Mesothelial cell of epicardium (in vitro differentiated cells): ENCODE measurements around the gene PRKD1. TPM values are rescaled to one million over a fixed set of nuclear protein-coding genes. Genes with fewer than 3 reads are reported as not detected.

ENCODE experiments used
- DNase-seq, 2 experiments: peaks; one replicate each; pipeline ENCODE4 v3.0.0; 2021; ENCODE audit warnings: low spot score in 2 of 2; ENCODE audit not compliant: unreplicated experiment in 2 of 2
- H3K27ac Mint-ChIP-seq: 2 replicates; pipeline ENCODE4 v1.8.0; 2021; ENCODE audit warnings: mixed read lengths
- H3K27me3 Mint-ChIP-seq: 2 replicates; pipeline ENCODE4 v1.8.0; 2021; ENCODE audit warnings: low read depth, mixed read lengths
- H3K36me3 Mint-ChIP-seq: 2 replicates; pipeline ENCODE4 v1.8.0; 2021; ENCODE audit warnings: mixed read lengths
- H3K4me1 Mint-ChIP-seq: 2 replicates; pipeline ENCODE4 v1.8.0; 2021; ENCODE audit warnings: mixed read lengths
- H3K4me3 Mint-ChIP-seq: 2 replicates; pipeline ENCODE4 v1.8.0; 2021; ENCODE audit warnings: mild to moderate bottlenecking, moderate library complexity, mixed read lengths
- H3K9me3 Mint-ChIP-seq: 2 replicates; pipeline ENCODE4 v1.8.0; 2021; ENCODE audit warnings: mixed read lengths
- CTCF ChIP-seq: fragments of 200-600 bp; sonication (generic); IDR thresholded peaks from one replicate; pipeline ENCODE4 v1.5.0; 2021; ENCODE audit warnings: antibody characterized with exemption; ENCODE audit not compliant: unreplicated experiment
- total RNA-seq: library from RNA; stranded (reverse); gene quantifications from 3 replicates; pipeline ENCODE4 v1.2.1, GENCODE V29; 2021

The PRKD1 gene
- total RNA-seq, 1 donor from 2014 or later, result 27.3 TPM

DNA sequence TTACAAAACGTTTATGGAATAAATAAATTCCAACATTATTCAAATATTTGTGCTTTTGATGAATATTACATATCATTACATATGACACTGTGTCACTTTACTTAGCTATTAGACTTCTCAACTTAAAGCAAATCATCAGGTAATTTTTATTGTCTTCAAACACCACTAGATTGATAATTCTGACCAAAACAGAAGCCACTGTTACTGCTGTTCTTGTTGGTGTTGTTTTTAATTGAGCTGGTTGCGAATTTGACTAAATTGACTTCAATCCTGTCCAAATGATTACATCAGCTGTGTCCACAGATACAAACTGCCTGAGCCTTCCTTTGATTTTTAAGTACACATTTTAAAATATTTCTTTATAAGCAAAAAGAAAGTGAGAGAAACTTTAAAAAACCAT, 29.2 kb downstream of the PRKD1 start:
- Mint-ChIP-seq H3K9me3 (peaks cover 4% of the 10 kb centered on the region), H3K4me1 (peaks cover 6% of the 10 kb centered on the region), H3K4me3 (no peak overlapping the region), H3K36me3 (no peaks in the 10 kb centered on the region), H3K27ac (no peak overlapping the region), H3K27me3 (no peaks in the 10 kb centered on the region)
- no peak for TF ChIP-seq CTCF
- DNase-seq, result no peak

DNA sequence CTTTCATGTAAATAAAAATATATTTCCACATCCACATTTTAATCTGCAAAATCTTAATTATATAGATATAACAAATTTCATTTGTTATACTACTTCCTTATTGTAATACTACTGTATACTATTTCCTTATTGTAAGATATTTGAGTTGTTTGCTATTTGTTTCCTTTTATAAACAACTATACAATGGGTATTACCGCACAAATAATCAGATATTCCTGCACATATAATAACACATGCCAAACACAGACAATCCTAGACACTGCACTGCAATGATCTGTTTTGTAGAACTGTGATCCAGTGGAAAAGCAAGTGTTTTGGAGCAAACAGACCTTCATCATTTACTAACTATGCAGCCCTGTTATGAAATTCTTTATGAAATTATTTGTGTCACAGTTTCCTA, 30.5 kb downstream of the PRKD1 start:
- H3K4me1 Mint-ChIP-seq, result peaks cover 6% of the 10 kb centered on the region

GRCh38 chr14:29896354-29896821, 31.3 kb downstream of the PRKD1 start:
- Mint-ChIP-seq H3K4me1 (peaks cover 6% of the 10 kb centered on the region), H3K4me3 (no peak overlapping the region), H3K27me3 (no peaks in the 10 kb centered on the region), H3K36me3 (no peaks in the 10 kb centered on the region), H3K27ac (no peak overlapping the region), H3K9me3 (peaks cover 4% of the 10 kb centered on the region)
- no peak for TF ChIP-seq CTCF
- DNase-seq, result no peak

More for the DNA sequence above, 30.5 kb downstream of the PRKD1 start:
- no peak overlapping the region for H3K27ac Mint-ChIP-seq
- no peak for TF ChIP-seq CTCF
- no peaks in the 10 kb centered on the region for H3K36me3 Mint-ChIP-seq
- no peaks in the 10 kb centered on the region for H3K27me3 Mint-ChIP-seq
- peaks cover 4% of the 10 kb centered on the region for H3K9me3 Mint-ChIP-seq
- DNase-seq, result no peak
- H3K4me3 Mint-ChIP-seq, result no peak overlapping the region

DNA sequence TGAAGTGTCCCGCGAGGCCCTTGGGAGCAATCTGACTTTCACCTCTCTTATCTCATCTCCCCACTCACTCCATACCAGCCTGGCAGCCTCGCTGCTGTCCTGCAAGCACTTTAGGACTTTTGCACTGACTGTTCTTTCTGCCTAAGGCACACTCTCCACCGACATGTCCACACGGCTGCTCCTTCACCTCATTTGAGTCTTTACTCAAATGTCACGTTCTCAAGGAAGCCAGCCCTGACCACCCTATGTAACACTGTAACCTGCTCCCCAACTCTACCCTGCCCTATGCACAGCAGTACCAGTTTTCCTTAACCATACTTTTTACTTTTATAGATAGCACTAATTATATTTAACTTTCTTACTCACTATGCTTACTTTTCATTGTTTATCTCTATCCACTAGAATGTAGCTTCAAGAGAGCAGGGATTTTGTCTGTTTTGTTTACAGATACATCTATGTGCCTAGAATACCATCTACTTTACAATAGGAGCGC, 32.0 kb downstream of the PRKD1 start:
- Mint-ChIP-seq H3K36me3 (no peaks in the 10 kb centered on the region), H3K4me3 (no peak overlapping the region), H3K27ac (no peak overlapping the region), H3K4me1 (peaks cover 6% of the 10 kb centered on the region), H3K27me3 (no peaks in the 10 kb centered on the region), H3K9me3 (no peaks in the 10 kb centered on the region)
- TF ChIP-seq CTCF, result no peak
- no peak for DNase-seq

DNA sequence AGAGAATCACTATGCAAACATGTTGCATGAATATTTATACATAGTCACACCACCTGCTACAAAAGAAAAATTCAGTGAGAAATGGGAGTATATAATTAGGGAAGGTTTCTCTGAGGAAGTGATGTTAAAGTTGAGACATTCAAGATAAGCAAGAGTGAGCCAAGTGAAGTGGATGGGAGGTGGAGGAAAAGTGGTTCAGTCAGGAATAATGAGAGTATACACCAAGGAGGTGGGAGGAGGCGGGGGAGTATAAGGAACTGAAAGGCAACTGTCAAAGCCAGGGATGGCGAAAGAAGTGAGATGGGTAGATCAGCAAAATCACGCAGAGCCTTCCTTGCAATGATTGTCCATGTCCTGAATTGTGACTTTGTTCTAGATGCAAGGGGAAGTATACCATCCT, 33.7 kb downstream of the PRKD1 start:
- Mint-ChIP-seq H3K9me3 (no peaks in the 10 kb centered on the region), H3K4me1 (peaks cover 6% of the 10 kb centered on the region), H3K4me3 (no peak overlapping the region), H3K27ac (no peak overlapping the region), H3K36me3 (no peaks in the 10 kb centered on the region), H3K27me3 (no peaks in the 10 kb centered on the region)
- no peak for TF ChIP-seq CTCF
- no peak for DNase-seq

- H3K4me3 Mint-ChIP-seq, result no peak overlapping the region
- H3K4me1 Mint-ChIP-seq, result peaks cover 6% of the 10 kb centered on the region
- DNase-seq, result no peak
- no peak overlapping the region for H3K27ac Mint-ChIP-seq
- no peaks in the 10 kb centered on the region for H3K36me3 Mint-ChIP-seq
- TF ChIP-seq CTCF, result no peak
- H3K9me3 Mint-ChIP-seq, result no peaks in the 10 kb centered on the region
- H3K27me3 Mint-ChIP-seq, result no peaks in the 10 kb centered on the region
Observed at GRCh38 chr14:29892327-29892726, 35.3 kb downstream of the PRKD1 start.
